ENCODE measurements around the gene TULP4.

DNA sequence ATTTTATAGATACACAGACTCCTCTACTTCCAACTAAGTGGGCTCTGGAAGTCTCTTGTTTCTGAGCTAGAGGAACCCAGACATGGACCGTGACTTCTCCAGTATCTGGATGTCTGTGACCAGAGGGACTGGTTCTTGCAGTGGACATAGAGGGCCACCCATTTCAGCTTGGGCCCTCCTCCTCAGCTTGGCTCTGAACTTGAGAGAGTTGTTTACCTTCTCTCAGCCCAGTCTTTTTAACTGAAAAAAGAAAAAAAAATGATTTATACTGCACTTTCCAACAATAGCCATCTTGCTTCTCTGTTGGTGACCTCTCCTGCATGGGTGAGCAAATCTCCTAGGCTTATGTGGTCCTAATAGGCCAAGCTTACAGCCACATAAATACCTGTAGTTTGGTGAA, 187.3 kb downstream of the TULP4 start:
- no peak for TF ChIP-seq EZH2phosphoT487 (IDR thresholded peaks at IDR 0.05)
- no peak for TF ChIP-seq CTCF (IDR thresholded peaks at IDR 0.05)
- TF ChIP-seq EZH2 (IDR thresholded peaks at IDR 0.05), result no peak

Data from neural progenitor cell (in vitro differentiated cells).